Measurements from ENCODE around the gene MAPK4. TPM values are rescaled to one million over a fixed set of nuclear protein-coding genes. Genes with fewer than 3 reads are reported as not detected.

MAPK4 gene
- total and polyA plus RNA-seq, 2 of the 4 experiments (the other 2 are of a cell fraction): not detected

DNA sequence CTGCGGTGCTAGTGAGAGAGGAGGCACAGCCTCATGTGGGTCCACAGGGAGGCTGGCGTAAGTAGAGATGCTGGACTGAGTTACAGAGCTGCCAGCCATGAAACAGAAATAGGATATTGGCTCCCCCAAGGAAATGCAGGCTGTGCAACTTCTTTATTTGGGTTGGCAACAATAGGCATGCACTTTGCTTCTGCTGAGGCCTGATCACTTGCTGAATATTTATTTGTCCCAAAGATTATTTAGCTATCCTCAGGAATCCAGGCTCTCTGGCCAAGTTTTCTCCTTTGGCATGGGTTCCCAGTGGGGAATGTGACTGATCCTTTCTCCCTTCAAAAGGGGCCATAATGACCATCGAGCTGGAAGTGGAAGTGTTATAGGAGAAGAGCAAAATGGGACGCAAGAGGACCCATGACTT lies 60.0 kb downstream of the MAPK4 start:
- Histone ChIP-seq H2BK120ac (ENCODE audit: low read depth, low read length) (no peak overlapping the region), H4K20me1 (ENCODE audit: insufficient read depth, low read length) (no peaks in the 10 kb centered on the region), H3K4me1 (ENCODE audit: control insufficient read depth, insufficient read depth, low read length) (no peaks in the 10 kb centered on the region), H3K18ac (ENCODE audit: low read depth, low read length) (no peak overlapping the region), H2AFZ (replicated peaks; ENCODE audit: low read length, poor library complexity) (no peak overlapping the region), H3K9me3 (ENCODE audit: control insufficient read depth, insufficient read depth, low read length) (no peaks in the 10 kb centered on the region), H2AK5ac (ENCODE audit: low read depth, low read length) (no peak overlapping the region), H2AK9ac (replicated peaks; ENCODE audit: low read depth, low read length, poor library complexity) (no peak overlapping the region), H2BK20ac (ENCODE audit: low read depth, low read length) (no peak overlapping the region), H3K27me3 (ENCODE audit: control insufficient read depth, insufficient read depth, low read length) (no peaks in the 10 kb centered on the region), H3K14ac (replicated peaks; ENCODE audit: low read depth, low read length) (no peak overlapping the region), H3K36me3 (ENCODE audit: control insufficient read depth, insufficient read depth, low read length) (no peaks in the 10 kb centered on the region), H3K27ac (ENCODE audit: insufficient read depth, low read length) (no peak overlapping the region), H3K9me1 (ENCODE audit: insufficient read depth, low read length) (no peaks in the 10 kb centered on the region), H2BK5ac (ENCODE audit: low read depth, low read length, poor library complexity, severe bottlenecking) (no peak overlapping the region), H3K4ac (ENCODE audit: low read depth, low read length) (no peak overlapping the region), H3K9ac (ENCODE audit: low read depth, low read length) (no peak overlapping the region), H3K23ac (ENCODE audit: low read depth, low read length) (no peak overlapping the region), H3K56ac (ENCODE audit: extremely low read depth, insufficient read depth, low read length) (no peak overlapping the region), H2BK15ac (ENCODE audit: low read depth, low read length) (no peak overlapping the region), H3K4me3 (ENCODE audit: insufficient read depth, low read depth, low read length) (no peak overlapping the region), H3K4me2 (ENCODE audit: low read depth, low read length) (no peak overlapping the region), H4K91ac (ENCODE audit: insufficient read depth, low read depth, low read length) (no peak overlapping the region), H4K5ac (ENCODE audit: low read depth, low read length) (no peak overlapping the region), H4K8ac (ENCODE audit: low read depth in 2 of 2, low read length in 2 of 2) (no peak overlapping the region), H3K79me1 (ENCODE audit: low read depth in 1 of 2, low read length in 2 of 2) (no peaks in the 10 kb centered on the region)
- CTCF ChIA-PET: no interaction called here
- no TSS peak for BruUV-seq (replicated peaks)
- intact Hi-C loops (cut with micrococcal nuclease) (no loop called here), in situ Hi-C loops (cut with MboI; ENCODE audit: low sequenced_read_pairs) (no loop called here), dilution Hi-C loops (cut with HindIII; ENCODE audit: low sequenced_read_pairs, unreplicated experiment) (no loop called here)
- no peak for TF ChIP-seq CEBPB (IDR thresholded peaks at IDR 0.05; ENCODE audit: low read depth, low read length)
- TF ChIP-seq, protein P1, sequence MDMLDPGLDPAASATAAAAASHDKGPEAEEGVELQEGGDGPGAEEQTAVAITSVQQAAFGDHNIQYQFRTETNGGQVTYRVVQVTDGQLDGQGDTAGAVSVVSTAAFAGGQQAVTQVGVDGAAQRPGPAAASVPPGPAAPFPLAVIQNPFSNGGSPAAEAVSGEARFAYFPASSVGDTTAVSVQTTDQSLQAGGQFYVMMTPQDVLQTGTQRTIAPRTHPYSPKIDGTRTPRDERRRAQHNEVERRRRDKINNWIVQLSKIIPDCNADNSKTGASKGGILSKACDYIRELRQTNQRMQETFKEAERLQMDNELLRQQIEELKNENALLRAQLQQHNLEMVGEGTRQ (IDR thresholded peaks at IDR 0.05; ENCODE audit: low read depth, low read length): no peak
- no peak for TF ChIP-seq BHLHE40 (IDR thresholded peaks at IDR 0.05; ENCODE audit: low read depth, low read length)
- no peak for TF ChIP-seq POLR2A (IDR thresholded peaks at IDR 0.05; ENCODE audit: low read depth, low read length)
- TF ChIP-seq RAD21 (IDR thresholded peaks at IDR 0.05; ENCODE audit: low read length): no peak
- no peak for TF ChIP-seq ELK1 (IDR thresholded peaks at IDR 0.05; ENCODE audit: borderline replicate concordance, low read depth, low read length)
- no peak for TF ChIP-seq NFE2L2 (IDR thresholded peaks at IDR 0.05; ENCODE audit: low read depth, low read length)
- TF ChIP-seq MXI1 (IDR thresholded peaks at IDR 0.05; ENCODE audit: borderline replicate concordance, low read depth, low read length): no peak
- TF ChIP-seq CHD1 (IDR thresholded peaks at IDR 0.05; ENCODE audit: low read depth, low read length): no peak
- TF ChIP-seq MAZ (IDR thresholded peaks at IDR 0.05; ENCODE audit: borderline replicate concordance, low read depth, low read length): no peak
- TF ChIP-seq, protein P2, sequence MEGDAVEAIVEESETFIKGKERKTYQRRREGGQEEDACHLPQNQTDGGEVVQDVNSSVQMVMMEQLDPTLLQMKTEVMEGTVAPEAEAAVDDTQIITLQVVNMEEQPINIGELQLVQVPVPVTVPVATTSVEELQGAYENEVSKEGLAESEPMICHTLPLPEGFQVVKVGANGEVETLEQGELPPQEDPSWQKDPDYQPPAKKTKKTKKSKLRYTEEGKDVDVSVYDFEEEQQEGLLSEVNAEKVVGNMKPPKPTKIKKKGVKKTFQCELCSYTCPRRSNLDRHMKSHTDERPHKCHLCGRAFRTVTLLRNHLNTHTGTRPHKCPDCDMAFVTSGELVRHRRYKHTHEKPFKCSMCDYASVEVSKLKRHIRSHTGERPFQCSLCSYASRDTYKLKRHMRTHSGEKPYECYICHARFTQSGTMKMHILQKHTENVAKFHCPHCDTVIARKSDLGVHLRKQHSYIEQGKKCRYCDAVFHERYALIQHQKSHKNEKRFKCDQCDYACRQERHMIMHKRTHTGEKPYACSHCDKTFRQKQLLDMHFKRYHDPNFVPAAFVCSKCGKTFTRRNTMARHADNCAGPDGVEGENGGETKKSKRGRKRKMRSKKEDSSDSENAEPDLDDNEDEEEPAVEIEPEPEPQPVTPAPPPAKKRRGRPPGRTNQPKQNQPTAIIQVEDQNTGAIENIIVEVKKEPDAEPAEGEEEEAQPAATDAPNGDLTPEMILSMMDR (conservative IDR thresholded peaks at IDR 0.05; ENCODE audit: low read depth, low read length): no peak
- no peak for TF ChIP-seq RCOR1 (IDR thresholded peaks at IDR 0.05; ENCODE audit: insufficient replicate concordance, low read length)
- TF ChIP-seq SMC3 (IDR thresholded peaks at IDR 0.05; ENCODE audit: low read depth, low read length): no peak
- TF ChIP-seq FOS (IDR thresholded peaks at IDR 0.05; ENCODE audit: low read depth, low read length): no peak
- TF ChIP-seq RFX5 (IDR thresholded peaks at IDR 0.05; ENCODE audit: low read depth, low read length): no peak
- no peak for DNase-seq
- ATAC-seq (ENCODE audit: low read depth): no peak
- WGBS, 2 experiments (ENCODE audit: extremely low coverage in 2 of 2, insufficient read length in 1 of 2): no CpG with 5 or more reads among the region's 4 CpGs
- POLR2A ChIA-PET (ENCODE audit: unreplicated experiment): no interaction called here
